A549 (cell line): Measurements from ENCODE around the gene NCAPH2.

Experiments used
- CHD4 ChIP-seq: fragments of 200-600 bp; sonication (generic); IDR thresholded peaks from 2 replicates; pipeline ENCODE4 v1.6.1; 2016; ENCODE audit warnings: antibody characterized with exemption, mild to moderate bottlenecking, borderline replicate concordance
- HDAC2 ChIP-seq: fragments of 200-600 bp; sonication (generic); IDR thresholded peaks from 2 replicates; pipeline ENCODE4 v1.6.1; 2016
- HMGXB4 ChIP-seq: fragments of 250-450 bp; sonication (Bioruptor Pico); IDR thresholded peaks from 2 replicates; pipeline ENCODE4 v1.5.0; 2021; ENCODE audit warnings: mild to moderate bottlenecking, moderate library complexity, borderline replicate concordance
- RFX5 ChIP-seq: fragments of 450-650 bp; IDR thresholded peaks from 2 replicates; pipeline ENCODE4 v1.7.1; 2014; ENCODE audit warnings: antibody characterized with exemption, mild to moderate bottlenecking, moderate library complexity
- RNF2 ChIP-seq: fragments of 200-600 bp; sonication (generic); IDR thresholded peaks from 2 replicates; pipeline ENCODE4 v1.6.1; 2016; ENCODE audit warnings: low read depth, mild to moderate bottlenecking, antibody characterized with exemption, moderate library complexity, borderline replicate concordance
- TF ChIP-seq, protein P1 (sequence below): fragments of 200-600 bp; sonication (generic); IDR thresholded peaks from 2 replicates; pipeline ENCODE4 v1.6.1; 2016; ENCODE audit warnings: antibody characterized with exemption, mild to moderate bottlenecking, moderate library complexity
- TF ChIP-seq, protein P2 (sequence below): fragments of >200 bp; sonication (Bioruptor Twin); formaldehyde crosslinking; IDR thresholded peaks from 3 replicates; pipeline ENCODE4 v1.5.1; 2016

DNA sequence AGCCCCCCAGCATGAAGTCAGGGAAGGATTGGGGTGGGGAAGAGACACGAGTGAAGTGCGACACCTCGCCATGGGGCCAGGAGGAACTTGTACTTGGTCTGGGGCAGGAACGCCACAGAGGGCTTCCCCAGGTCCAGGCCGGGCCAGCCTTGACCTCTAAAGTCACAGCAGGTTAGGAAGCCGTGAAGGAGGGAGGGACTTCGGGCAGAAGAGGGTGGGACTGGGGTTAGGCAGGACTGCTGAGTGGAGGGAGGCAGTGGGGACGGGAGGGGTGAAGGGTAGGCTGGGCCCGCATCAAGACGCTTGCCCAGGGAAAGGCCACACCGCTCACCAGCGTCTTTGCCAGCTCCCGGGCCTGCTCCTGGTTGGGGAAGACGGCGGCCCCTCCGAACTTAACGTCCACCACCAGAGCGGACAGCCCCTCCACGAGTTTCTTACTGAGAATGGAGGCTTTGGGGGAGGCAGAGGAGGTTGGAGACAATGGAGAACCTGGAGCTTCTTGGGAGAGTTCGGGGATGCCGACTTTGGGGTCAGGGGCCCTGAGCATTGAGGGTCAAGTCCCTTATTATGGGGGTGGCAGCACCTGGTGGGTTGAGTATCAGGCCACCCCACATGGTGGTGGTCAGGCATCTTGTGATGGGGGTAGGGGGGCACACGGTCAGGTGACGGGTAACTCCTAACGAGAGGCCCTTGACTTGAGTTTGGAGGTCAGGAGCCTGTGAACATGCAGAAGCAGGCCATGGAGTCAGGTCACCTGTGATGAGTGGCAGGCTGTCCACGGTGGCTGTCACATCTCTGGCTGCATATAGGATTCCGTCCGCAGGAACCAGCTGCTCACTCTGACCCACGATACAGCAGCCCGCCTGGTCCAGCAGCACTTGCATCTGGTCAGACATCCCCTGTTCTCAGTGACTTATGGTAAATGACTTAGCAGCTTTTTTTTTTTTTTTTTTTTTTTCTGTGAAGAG lies 19.1 kb downstream of the NCAPH2 start:
- TF ChIP-seq HDAC2: no peak
- no peak for TF ChIP-seq HMGXB4 (CRISPR knock-in tag)
- TF ChIP-seq, protein P1, sequence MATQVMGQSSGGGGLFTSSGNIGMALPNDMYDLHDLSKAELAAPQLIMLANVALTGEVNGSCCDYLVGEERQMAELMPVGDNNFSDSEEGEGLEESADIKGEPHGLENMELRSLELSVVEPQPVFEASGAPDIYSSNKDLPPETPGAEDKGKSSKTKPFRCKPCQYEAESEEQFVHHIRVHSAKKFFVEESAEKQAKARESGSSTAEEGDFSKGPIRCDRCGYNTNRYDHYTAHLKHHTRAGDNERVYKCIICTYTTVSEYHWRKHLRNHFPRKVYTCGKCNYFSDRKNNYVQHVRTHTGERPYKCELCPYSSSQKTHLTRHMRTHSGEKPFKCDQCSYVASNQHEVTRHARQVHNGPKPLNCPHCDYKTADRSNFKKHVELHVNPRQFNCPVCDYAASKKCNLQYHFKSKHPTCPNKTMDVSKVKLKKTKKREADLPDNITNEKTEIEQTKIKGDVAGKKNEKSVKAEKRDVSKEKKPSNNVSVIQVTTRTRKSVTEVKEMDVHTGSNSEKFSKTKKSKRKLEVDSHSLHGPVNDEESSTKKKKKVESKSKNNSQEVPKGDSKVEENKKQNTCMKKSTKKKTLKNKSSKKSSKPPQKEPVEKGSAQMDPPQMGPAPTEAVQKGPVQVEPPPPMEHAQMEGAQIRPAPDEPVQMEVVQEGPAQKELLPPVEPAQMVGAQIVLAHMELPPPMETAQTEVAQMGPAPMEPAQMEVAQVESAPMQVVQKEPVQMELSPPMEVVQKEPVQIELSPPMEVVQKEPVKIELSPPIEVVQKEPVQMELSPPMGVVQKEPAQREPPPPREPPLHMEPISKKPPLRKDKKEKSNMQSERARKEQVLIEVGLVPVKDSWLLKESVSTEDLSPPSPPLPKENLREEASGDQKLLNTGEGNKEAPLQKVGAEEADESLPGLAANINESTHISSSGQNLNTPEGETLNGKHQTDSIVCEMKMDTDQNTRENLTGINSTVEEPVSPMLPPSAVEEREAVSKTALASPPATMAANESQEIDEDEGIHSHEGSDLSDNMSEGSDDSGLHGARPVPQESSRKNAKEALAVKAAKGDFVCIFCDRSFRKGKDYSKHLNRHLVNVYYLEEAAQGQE: no peak
- TF ChIP-seq, protein P2, sequence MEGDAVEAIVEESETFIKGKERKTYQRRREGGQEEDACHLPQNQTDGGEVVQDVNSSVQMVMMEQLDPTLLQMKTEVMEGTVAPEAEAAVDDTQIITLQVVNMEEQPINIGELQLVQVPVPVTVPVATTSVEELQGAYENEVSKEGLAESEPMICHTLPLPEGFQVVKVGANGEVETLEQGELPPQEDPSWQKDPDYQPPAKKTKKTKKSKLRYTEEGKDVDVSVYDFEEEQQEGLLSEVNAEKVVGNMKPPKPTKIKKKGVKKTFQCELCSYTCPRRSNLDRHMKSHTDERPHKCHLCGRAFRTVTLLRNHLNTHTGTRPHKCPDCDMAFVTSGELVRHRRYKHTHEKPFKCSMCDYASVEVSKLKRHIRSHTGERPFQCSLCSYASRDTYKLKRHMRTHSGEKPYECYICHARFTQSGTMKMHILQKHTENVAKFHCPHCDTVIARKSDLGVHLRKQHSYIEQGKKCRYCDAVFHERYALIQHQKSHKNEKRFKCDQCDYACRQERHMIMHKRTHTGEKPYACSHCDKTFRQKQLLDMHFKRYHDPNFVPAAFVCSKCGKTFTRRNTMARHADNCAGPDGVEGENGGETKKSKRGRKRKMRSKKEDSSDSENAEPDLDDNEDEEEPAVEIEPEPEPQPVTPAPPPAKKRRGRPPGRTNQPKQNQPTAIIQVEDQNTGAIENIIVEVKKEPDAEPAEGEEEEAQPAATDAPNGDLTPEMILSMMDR: no peak
- TF ChIP-seq CHD4: no peak
- no peak for TF ChIP-seq RNF2
- TF ChIP-seq RFX5: no peak
